Measurements from ENCODE around the gene MGMT. TPM values are rescaled to one million over a fixed set of nuclear protein-coding genes. Genes with fewer than 3 reads are reported as not detected.

Gene MGMT
- total and polyA plus RNA-seq, 7 donors: 4.2 to 13.3 (median 7.5) TPM

DNA sequence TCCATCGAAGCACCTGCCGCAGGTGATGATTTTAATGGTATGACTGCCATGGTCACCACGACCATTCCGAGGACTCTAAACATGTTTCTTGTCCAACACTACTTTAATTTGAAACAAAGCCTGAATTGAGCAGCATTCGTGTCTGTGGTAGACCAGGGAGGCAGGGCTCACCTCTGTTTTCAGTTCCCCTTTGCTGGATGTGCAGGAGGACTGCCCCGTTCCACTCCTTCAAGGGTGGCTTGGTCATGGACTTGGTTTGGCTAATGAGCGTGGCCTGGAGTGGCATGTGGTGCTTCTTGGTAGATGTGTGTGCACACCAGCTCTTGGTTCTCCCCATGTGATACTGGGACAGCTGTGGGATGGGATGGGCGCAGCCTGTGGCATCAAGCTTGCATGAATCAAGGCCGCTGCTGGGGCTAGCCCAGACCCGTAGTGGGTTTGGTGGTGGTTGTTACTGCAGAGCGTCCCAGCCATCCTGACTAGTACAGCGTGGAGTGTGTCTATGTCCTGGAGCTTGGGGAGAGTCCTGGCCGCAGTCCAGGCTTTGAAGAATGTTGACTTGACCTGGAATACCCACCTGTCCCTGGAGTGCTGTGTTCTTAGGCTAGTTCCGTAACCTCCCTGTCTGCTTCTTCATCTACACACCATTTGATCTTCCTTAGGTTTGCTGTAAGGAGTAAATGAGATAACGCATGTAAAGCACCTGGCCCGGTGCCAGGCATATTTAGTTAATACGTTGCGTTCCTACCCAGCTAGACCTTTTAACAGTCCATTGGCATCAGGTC, 34.8 kb downstream of the MGMT start:
- no peaks in the 10 kb centered on the region for H3K36me3 ChIP-seq (ENCODE audit: insufficient read depth in 1 of 2, low read depth in 1 of 2)

DNA sequence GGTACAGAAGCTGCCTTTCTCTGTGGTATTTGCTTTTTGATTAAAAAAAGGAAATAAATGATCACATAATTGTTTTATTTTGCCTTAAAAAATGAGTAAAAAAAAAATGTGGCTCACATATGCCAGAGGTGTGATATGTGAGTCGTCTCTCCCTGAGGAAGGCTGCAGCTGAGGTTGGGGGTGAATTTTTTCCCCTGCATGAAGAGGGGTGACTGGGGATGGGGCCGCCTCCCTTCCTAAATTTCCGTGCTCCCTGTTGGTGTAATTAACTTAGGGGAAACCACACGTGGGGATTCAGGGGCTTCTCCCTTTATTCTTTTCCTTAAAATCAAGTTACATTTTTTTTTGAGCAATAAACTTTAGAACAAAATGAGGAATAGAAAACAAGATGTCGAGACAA, 35.4 kb downstream of the MGMT start:
- no peaks in the 10 kb centered on the region for H3K4me1 ChIP-seq
- DNase-seq: no peak
- intact Hi-C loops (cut with DNase I): no loop called here
- no peaks in the 10 kb centered on the region for H3K27me3 ChIP-seq (ENCODE audit: insufficient read depth in 3 of 3, low read length in 2 of 3)
- 77 to 83% (median 80%) methylated on average over 5 of the region's 5 CpGs for WGBS, 3 donors
- no peaks in the 10 kb centered on the region for H3K36me3 ChIP-seq (ENCODE audit: insufficient read depth in 1 of 2, low read depth in 1 of 2)
- TF ChIP-seq, protein P1, sequence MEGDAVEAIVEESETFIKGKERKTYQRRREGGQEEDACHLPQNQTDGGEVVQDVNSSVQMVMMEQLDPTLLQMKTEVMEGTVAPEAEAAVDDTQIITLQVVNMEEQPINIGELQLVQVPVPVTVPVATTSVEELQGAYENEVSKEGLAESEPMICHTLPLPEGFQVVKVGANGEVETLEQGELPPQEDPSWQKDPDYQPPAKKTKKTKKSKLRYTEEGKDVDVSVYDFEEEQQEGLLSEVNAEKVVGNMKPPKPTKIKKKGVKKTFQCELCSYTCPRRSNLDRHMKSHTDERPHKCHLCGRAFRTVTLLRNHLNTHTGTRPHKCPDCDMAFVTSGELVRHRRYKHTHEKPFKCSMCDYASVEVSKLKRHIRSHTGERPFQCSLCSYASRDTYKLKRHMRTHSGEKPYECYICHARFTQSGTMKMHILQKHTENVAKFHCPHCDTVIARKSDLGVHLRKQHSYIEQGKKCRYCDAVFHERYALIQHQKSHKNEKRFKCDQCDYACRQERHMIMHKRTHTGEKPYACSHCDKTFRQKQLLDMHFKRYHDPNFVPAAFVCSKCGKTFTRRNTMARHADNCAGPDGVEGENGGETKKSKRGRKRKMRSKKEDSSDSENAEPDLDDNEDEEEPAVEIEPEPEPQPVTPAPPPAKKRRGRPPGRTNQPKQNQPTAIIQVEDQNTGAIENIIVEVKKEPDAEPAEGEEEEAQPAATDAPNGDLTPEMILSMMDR (IDR thresholded peaks at IDR 0.05): no peak
- no peak for ATAC-seq
- H3K4me3 ChIP-seq: no peak overlapping the region
- no peak overlapping the region for H3K27ac ChIP-seq
- no peaks in the 10 kb centered on the region for H3K9me3 ChIP-seq

More for the DNA sequence above, 34.8 kb downstream of the MGMT start:
- H3K9me3 ChIP-seq: no peaks in the 10 kb centered on the region
- ATAC-seq (no peak), DNase-seq (no peak)
- WGBS, 3 donors: 83 to 89% (median 84%) methylated on average over 18 of the region's 18 CpGs
- H3K27ac ChIP-seq: no peak overlapping the region
- no peaks in the 10 kb centered on the region for H3K27me3 ChIP-seq (ENCODE audit: insufficient read depth in 3 of 3, low read length in 2 of 3)
- no peaks in the 10 kb centered on the region for H3K4me1 ChIP-seq
- TF ChIP-seq, protein P1 (IDR thresholded peaks at IDR 0.05): no peak
- intact Hi-C loops (cut with DNase I): no loop called here
- H3K4me3 ChIP-seq: no peak overlapping the region

DNA sequence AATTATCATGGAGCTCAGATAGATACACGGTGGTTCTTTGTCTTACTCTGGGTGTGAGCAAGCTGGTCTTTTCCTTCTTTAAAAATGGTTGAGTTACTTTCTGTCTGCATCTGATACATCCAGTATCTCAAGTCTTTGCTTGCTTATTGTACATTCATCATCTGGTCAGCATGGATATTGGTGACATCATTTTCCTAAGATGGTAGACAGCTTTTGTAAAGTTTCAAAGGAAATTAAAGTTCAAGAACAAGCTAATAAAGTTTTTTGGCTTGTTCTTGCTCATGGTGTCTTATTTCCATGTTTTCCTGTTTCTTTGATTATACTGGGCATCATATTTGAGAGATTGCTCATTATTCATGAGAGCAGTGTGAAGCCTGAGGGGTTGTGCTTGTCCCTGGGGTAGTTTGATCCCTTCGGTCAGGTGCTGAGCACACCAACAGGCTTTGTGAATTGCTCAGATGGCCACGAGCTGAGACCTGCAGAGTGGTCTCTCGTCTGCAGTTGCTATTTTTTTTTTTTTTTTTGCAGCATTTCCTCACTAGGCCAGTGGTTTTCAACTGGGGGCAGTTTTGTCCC, 38.5 kb downstream of the MGMT start:
- Histone ChIP-seq H3K9me3 (no peaks in the 10 kb centered on the region), H3K27me3 (ENCODE audit: insufficient read depth in 3 of 3, low read length in 2 of 3) (no peaks in the 10 kb centered on the region), H3K27ac (no peak overlapping the region), H3K4me3 (no peak overlapping the region), H3K4me1 (no peaks in the 10 kb centered on the region), H3K36me3 (ENCODE audit: insufficient read depth in 1 of 2, low read depth in 1 of 2) (no peaks in the 10 kb centered on the region)
- TF ChIP-seq, protein P1 (IDR thresholded peaks at IDR 0.05): no peak
- intact Hi-C loops (cut with DNase I): no loop called here
- 45 to 61% (median 51%) methylated on average over 4 of the region's 4 CpGs for WGBS, 3 donors
- no peak for ATAC-seq
- DNase-seq: no peak

DNA sequence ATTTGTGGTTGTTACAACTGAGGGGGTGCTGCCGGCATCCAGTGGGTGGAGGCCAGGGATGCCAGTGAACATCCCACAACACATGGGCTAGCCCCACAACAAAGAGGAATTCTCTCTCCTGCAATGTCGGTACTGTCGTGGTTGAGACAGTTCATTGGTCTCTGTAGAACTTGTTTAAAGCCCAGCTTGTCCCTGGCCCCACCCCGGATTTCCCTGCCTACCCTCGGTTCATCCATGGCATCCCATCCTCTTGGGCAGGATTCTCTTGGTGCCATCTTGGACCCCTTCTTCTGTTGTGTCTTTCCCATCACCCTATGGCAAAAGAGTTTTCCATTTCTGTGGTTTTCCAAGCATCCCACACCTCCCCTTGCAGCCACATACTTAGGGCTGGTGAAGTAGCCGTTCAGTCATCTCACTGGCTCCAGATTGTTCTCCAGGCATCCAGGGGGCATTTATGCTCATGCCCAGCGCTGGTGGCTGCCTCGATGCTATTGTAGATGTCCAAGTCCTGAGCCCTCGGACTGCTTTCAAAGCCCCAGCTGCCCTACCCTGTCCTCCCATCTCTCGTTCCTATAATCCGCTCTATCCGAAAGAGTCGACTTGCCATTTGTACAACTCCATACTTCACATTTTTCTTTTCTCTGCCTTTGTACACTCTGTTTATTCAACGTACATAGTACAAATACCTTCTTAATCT, 39.2 kb downstream of the MGMT start:
- H3K27me3 ChIP-seq (ENCODE audit: insufficient read depth in 3 of 3, low read length in 2 of 3): no peaks in the 10 kb centered on the region
- TF ChIP-seq, protein P1 (IDR thresholded peaks at IDR 0.05): no peak
- DNase-seq: no peak
- 87 to 90% (median 88%) methylated on average over 14 of the region's 14 CpGs for WGBS, 3 donors
- H3K4me1 ChIP-seq: no peaks in the 10 kb centered on the region
- H3K4me3 ChIP-seq: no peak overlapping the region
- intact Hi-C loops (cut with DNase I): no loop called here
- ATAC-seq: no peak
- H3K9me3 ChIP-seq: no peaks in the 10 kb centered on the region
- no peaks in the 10 kb centered on the region for H3K36me3 ChIP-seq (ENCODE audit: insufficient read depth in 1 of 2, low read depth in 1 of 2)
- no peak overlapping the region for H3K27ac ChIP-seq
